GM18868 (cell line): ENCODE data around the gene SKAP1.

Source experiments
- ATAC-seq: cut with Tn5 transposase; IDR thresholded peaks from one replicate; pipeline ENCODE4 v1.9.1; 2021; ENCODE audit warnings: mild to moderate bottlenecking, moderate library complexity; ENCODE audit not compliant: unreplicated experiment

Gene SKAP1

DNA sequence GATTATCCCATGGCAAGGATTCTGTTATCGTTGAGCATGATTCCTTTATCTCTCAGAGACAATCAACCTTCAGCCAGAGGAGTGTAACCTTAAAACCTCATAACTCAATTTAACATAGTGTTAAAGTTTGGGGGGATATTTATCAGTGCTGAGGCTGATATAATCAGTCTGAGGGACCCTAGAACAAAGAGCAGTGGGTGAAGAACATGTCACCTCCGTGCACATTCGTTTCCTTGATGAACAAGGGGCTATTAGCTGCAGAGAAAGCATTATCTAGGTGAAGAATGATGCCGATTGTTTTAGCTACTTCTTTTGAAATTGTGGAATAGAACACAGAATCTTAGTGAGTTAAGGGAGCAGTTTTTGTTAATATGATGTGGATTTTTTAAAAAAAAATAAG is 99.1 kb downstream of the SKAP1 start:
- no peak for ATAC-seq

DNA sequence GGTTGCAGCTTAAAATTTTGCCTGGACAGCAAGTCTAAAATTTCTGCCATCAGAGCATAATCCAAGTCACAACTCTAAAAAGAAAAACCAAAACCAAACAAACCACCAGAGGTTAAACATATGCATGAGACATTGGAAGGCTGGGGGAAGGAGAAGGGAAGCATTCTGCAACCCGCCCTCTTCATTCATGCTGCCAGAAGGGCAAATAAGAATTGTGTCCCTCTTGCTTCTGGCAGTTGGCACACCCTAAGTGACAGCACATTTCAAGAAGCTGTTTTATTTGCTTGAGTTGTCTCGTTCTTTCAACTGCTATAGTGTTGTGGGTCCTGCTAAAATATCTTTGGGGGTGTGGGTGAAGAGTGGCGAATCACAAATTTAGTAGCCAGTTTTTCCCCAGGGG is 99.6 kb downstream of the SKAP1 start:
- ATAC-seq, result no peak

DNA sequence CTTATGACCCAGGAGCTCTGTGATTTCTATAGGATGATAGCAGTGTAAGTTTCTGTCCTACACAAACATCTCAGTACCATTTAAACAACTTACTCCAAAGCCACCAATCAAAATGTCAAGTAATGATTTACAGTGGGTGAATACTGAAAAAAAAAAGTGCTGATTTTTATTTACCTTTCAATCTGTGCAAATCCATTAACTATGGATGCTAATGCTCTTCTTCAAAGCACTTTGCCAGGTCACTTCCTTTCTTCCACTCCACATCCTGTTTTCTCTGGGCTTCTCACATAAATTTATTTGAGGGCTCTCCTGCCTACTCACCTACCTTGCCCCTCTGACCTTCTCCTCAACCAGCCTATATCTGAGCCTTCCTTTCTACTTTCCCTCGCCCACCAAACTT is 101.6 kb downstream of the SKAP1 start:
- ATAC-seq, result no peak

DNA sequence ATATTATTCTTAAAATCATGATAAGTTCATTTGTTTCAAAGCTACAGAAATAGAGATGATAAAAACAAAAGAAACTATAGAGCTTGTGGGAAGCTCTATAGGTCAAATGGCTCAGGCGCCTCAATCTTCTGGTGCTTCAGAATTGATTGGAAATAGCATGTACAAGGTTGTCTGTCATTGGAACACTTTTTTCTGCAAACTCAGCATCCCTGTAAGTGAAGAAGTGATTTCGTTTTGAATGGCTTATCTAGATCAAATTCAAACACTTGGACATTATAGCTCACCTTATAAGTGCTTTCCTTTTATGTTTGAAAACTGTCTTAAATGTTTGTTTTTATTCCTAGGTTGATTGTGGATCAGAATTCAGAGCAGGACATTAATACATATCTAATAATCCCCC is 103.7 kb downstream of the SKAP1 start:
- ATAC-seq, result no peak

DNA sequence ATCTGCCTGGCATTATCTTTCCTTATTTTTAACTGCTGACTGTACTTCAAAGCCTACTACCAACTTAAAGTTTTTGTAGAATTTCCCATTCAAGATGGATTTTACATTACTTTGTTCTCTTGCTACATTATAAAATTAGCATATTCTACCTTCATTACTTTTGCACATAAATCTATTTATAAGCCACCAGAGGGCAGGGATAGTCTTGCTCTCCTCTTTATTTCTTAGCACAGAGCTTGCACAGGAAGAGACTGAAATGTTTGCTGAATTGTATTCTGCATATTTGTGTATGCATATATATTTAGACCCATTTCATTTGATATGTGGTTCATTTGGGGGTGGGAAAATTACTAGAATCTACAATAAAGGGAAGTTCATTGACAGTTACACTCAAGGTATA is 108.0 kb downstream of the SKAP1 start:
- no peak for ATAC-seq

DNA sequence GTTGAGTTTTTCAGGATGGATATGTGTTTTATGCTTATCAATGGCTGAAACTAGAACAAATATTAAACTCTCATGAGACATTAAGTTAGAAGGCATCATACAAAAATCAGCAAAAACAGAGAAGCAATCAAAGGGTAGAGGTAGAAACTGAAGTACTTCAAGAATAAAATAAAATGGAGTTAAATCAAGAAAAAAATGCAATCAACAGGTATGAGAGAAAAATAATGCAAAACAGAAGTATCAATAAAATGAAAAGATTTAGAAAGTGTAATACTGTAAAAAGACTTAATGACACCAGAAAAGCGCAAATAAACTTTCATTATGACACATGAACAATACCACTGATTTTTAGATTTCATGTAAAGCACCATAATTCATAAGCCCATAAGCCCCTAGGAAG is 112.3 kb downstream of the SKAP1 start:
- ATAC-seq, result no peak

DNA sequence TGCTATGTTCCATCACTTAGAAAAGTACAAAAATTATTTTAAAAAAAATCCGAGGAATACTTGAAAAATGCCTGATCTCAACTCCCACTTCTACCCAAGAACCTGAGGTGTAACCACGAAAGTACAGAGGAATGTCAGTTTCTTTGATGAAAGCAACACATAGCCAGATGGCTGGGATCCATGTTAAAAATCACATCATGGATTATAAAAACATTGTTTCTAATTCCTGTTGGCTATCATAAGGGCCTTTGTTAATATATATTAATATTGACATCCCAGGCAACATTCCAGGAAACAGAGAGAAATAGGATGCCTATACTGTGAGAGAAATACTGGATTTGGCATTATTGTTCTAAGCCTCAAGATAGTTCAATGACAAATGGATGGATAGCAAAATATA is 115.3 kb downstream of the SKAP1 start:
- no peak for ATAC-seq

DNA sequence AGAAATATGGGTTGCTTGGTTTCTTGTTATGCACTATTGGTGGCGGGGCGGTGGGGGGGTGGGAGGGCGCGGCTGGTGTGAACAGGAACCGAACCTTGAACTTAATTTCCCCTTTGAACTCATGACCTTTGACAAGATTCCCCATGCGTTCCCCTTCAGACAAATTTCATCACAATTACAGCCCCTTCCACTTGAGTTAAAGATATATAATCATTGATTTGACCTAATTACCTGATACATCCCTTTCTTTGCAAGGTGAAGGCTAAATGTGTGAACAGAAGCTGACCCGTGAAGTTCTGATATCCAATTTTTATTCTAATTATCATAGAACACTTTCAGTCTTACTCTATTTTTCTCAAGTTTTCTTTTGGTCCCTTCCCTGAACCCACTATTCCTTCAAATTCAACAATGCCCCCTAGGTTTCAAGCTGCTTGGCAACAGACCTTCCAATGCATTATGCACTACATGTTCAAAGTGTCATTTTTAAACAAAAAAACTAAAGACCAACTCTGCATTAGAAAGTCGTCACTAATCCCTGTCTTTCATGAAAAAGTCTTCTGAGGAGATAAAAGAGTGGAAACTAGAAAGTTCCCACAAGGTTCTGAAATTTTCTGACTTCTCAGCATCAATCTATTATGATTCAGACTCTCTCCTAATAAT is 116.8 kb downstream of the SKAP1 start:
- ATAC-seq, result no peak

DNA sequence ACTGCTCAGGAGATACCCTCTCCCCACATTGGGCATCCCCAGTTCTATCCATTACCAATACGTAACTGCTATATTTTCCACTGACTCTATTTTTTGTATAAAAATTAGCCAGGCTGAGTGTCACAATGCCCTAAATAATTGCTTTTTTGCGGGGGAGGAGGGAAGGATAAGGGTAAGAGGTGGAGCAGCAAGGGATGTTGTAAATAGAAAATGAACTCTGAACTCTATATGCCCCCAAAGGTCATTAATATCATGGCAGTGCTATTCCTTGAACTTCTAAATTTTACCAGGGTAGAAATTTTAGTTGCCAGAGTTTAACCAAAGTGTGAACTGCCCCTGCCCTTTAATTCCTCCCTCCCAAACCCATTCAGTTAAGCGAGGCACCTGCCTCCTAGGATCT is 118.7 kb downstream of the SKAP1 start:
- ATAC-seq, result no peak

DNA sequence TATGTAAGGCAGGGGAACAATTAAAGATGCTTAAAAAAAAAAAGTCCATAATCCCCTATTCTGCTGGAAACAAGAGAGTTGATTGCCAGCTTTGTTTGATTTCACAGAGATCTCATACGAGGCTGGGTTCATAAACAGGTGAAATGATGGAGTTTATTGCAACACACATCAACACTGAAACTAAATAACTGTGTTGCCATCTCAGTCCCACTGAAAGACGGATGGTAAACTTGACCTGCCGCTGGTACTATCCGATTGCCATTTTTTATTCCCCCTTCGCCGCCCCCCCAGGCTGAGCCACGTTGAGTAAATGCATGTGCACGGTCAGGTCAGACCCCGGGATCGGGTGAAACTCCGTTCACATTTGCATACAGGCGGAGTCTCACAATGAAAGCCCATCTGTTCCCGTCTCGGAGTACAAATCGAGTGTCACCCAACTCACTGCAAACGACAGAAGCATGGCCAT is 119.2 kb downstream of the SKAP1 start:
- ATAC-seq, result no peak

DNA sequence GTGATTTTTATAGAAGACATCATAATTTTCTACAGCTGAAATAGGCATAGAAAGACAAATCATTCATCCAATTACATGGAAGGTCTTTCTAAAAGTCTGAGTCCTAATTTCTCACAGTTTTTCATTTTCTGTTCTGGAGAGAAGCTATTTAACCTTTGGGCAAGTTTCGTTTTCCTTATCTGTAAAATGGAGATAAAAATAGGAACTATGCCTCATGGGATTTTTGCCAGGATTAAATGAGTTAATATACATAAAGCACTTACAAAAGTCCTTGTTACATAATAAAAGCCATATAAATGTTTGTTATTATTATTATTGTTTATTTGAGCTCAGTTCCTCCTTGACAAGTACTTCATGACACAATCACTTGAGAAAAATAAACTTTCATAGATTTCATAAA is 121.4 kb downstream of the SKAP1 start:
- ATAC-seq, result no peak

DNA sequence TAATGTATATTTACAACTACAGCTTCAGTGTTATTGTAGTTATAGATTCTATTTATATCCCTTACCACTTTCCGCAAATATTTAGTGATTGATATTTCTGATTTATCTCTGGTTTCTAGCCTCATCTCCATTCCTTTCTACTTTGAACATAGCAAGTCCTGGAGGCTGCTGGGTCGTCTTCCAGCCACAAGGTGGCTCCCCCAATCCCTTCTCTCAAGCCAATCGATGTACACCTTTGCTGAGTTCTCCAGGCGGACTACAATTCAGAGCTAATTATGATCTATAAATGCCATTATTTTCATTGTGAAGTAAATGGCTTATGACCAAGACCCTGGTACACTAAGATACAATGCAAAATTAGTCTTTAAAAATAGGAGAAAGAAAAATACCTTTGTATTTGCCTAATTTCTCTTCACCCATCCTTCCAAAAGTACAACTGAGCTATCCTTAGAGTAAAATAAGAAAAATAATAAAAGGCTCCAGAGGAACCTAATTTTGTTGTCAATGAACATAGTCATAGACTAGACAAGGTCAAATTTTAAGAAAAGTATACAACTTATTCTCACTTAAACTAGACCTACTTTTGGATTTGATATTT is 122.1 kb downstream of the SKAP1 start:
- ATAC-seq, result no peak

DNA sequence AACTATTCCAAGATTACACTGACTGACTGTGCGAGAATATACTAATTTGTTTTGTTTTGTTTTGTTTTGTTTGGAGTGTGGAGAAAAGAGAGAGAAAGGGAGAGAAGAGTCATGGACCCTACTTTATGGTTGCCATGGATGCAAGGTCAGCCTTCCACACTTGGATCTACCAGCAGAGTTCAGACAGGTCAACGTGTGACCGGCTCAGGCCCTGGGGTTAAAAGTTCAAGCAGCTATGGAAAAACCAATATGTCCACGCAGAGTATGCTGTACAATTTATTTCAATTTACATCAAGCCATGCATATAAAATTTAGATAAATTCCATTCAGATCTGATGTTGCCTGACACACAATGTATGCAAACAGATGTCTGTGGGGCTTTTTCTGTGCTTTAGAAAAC is 122.8 kb downstream of the SKAP1 start:
- no peak for ATAC-seq

DNA sequence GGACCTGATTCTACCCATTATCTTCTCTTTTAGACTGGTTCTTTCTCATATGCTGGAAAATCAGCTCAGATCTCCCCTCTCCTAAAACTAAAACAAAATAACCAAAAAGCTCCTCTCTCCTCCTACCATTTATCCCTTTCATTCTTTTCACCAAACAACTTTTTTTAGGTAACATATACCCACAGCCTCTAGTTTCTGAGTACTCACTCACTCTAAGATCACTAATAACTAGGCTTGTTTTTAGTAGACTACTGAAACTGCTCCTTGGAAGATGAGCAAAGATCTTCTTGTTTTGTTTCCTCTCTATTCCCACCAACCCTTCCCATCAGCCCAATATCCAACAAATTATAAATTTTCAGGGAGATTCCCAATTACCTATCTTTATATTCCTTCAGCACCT is 129.0 kb downstream of the SKAP1 start:
- no peak for ATAC-seq

DNA sequence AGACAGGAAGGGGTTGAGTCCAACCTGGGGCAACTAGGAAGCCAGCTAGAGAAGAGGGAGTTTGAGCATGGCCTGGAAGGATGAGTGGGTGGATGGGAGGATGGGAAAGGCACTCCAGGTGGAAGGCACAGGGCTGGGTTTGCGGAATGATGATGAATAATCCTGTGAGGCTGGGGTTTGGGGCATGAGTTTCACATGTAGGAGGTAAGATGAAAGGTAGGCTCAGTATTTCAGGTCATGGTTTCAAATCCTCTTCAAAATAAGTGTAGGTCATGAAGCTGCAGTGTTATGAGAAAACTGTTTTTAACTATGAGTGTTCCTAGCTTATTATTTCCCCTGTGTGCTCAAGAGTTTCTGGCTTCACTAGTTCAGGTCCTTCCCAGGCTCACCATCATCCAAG is 130.3 kb downstream of the SKAP1 start:
- ATAC-seq, result peak; percentile 76

DNA sequence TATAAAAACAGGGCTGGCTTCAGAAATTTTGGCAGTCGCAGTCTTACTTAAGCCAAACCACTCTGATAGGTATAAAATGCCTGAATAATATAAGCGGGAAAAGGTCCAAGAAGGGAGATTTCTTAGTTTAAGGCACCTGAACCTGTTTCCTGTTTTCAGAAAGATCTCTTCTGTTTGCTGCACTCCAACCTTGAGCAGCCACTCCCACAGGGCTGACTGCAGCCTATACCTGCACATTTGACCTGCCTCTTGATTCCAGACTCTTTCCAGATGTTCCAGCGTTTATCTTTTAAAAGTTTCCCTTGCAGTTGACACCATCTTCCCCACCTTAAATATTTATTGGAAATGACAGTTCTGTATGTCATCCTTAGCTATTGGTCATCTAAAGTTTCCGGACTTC is 132.2 kb downstream of the SKAP1 start:
- ATAC-seq, result no peak

DNA sequence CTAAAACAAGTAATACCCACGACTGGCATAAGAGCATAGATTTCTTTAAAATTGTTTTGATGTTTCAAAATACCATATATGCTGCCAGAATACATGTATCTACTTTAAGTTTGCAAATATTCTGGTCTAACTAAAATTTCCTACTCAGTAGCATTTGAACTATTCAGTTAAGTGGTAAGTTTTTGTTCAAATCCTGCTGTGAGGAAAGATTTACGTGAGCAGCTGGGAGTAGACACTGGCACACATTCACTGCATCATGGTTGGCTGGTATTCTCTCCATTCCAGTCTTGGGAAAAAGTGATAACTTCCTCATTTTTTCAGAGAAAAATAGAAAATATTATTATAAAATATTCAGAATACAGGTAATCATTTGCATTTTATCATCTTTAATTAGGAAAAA is 133.6 kb downstream of the SKAP1 start:
- no peak for ATAC-seq

DNA sequence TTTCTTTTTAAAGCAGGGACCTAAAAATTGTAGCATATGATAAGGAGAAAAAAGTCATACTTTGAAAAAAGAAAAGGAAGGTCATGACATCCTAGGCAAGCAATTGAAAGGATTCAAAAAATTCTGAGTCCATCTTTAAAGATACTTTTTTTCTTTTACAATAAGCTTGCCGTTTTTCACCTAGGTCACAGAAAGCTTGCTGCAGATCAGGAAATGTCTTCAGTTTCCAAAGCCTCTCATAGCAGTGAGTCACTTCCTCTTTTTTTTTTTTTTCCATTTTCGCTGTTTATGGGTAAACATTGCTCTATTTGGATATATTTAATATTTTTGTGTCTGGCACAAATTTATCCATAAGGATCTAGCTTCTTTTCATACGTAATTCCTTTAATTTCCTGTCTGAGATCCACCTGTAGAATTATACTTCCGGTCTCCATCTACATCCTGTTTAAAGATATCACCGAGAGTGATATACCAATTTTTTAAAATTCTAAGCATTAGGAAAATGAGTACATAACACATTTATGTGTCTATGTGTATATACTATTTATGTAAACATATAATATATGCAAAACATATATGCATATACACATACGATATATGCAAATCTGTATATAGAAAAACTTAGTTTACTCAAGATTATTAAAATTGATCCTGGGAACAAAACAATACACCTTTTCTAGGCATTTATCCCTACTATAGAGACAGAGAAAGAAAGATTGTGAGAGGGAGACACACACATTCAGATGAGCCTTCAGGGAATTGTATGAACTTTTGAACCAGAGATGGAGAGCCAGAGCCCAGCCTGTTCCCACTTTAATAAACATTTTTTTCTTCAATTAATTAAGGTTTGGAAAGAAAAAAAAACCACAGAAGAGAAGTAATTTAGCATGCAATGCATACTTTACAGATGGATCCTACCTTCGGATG is 134.4 kb downstream of the SKAP1 start:
- ATAC-seq, result peak; percentile 43

DNA sequence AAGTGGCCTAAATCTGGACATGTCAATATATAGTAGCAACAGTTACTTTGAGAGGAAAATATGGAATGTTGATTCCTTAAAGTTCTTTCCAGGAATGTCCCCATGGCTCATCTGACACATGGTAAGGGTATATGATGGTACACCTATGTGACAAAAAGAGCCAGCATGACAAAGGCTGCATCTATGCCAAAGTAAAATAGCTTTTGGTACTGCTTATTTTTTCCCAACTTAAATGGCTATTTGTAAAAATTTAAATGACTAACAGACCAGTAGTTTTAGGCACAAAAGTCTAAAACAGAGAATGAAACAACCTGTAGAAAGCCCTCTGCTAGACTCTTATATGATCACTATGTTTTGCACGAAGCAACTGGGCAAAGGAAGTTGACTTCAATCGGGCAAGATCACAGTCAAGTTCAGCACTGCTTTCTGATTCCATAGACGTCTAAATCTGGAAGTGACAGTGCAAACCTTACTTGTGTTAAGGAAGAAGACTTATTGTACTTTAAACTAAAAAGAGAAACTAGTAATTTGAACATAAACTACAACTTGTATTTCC is 135.1 kb downstream of the SKAP1 start:
- no peak for ATAC-seq

DNA sequence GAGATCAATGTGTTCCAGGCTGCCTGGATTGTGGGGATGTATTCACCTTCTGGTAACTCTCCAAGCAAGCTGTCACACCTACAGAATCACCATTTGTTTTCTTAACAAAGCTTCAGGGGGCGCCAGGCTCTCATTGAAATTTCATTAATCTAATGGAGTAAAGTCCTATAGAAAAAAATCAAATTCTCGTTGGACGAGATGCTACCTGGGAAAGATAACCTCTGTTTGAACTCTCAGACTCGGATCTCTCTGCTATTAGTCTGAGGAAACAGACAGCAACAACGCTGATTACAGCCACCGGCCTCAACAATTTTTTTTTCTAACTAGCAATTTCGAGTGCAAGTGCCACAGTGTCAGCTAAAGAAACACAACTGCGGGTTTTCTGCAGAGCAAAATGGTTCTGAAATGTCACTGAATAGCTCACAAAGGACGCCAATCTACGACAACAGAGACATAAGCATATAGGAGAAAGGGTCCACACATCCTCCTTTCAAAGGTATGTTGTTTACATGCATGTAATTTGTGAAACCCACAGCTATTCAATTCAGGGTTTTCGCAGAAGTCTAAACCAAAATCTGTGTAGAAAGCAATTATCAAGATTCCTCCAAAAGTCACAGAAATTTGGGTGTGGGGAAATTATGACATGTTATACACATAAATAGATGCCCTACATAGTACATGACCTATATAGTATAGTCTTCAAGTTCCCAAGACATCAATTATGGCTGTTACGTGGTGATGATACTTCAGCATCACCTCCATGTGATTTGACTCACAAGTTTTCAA is 135.8 kb downstream of the SKAP1 start:
- ATAC-seq, result no peak
